ENCODE data around the gene PRR12.
A peak's percentile ranks its signal among the peaks of the same experiment; 100 is the strongest.

Gene PRR12

DNA sequence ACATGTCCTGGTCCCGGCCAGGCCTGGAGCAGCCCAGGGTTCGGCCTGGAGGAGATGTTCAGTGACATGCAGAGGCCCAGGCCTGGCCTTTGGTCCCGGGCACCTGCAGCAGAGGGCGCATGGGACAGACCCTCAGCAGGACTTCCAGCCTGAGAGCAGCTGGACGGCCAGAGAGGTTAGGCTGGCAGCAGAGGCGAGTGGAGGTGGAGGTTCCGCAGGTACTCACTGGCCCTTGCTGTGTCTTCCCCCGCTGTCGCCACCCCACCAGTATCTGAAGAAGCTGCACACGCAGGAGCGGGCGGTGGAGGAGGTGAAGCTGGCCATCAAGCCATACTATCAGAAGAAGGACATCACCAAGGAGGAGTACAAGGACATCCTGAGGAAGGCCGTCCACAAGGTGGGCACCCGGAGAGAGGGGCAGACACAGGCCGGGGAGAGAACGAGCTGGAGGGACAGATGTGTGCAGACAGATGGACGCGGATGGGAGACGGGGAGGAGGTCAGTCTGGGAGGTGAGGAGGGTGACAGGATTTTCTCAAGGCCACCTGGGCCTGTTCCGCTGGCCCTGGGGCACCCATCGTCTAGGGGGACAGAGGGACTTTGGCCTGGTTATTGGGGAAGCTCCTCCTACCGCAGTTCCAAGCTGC lies 66.6 kb downstream of the PRR12 start:
- DNase-seq (ENCODE audit: low read depth), result no peak
- H3K4me3 ChIP-seq (ENCODE audit: low read depth, low read length), result no peak overlapping the region

DNA sequence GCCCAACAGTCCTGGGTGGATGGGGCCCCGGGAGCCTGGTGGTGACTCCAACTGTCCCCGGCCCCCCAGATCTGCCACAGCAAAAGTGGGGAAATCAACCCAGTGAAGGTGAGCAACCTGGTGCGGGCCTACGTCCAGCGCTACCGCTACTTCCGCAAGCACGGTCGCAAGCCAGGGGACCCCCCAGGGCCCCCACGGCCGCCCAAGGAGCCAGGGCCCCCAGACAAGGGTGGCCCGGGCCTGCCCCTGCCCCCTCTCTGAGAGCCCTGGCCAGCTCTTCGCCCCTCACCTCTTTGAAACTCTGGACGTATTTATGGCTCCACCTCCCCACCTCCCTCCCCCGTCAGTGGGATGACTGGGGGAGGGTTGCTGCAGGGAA lies 67.1 kb downstream of the PRR12 start:
- DNase-seq (ENCODE audit: low read depth), result no peak
- no peak overlapping the region for H3K4me3 ChIP-seq (ENCODE audit: low read depth, low read length)

GRCh38 chr19:49658566-49659442 lies 67.8 kb downstream of the PRR12 start:
- no peak overlapping the region for H3K4me3 ChIP-seq (ENCODE audit: low read depth, low read length)
- no peak for DNase-seq (ENCODE audit: low read depth)

- DNase-seq (ENCODE audit: low read depth), result no peak
- H3K4me3 ChIP-seq (ENCODE audit: low read depth, low read length), result no peak overlapping the region
Measured at GRCh38 chr19:49660338-49660961, 69.5 kb downstream of the PRR12 start.

- no peak for DNase-seq (ENCODE audit: low read depth)
- H3K4me3 ChIP-seq (ENCODE audit: low read depth, low read length), result no peak overlapping the region
Measured at GRCh38 chr19:49662011-49662410, 71.0 kb downstream of the PRR12 start.

DNA sequence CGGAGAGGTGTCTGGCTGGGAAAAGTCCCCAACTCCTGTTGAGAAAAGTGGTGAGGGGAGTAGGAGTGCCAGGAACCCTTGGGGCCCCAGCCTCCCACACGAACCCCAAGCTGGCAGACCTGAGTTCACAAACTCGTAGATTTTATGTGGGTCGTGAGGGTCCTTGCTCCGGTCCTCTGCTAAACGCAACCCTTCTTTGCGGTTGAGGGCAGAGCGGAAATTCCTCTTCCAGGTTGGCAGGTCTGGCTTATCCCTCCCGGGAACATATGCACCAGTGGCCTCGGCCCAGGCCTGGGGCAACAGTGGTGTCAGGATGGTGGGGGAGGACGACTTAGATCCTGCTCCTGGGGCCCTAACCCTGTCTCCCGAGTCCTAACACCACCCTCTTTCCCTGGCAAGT lies 72.2 kb downstream of the PRR12 start:
- no peak for DNase-seq (ENCODE audit: low read depth)
- no peak overlapping the region for H3K4me3 ChIP-seq (ENCODE audit: low read depth, low read length)

DNA sequence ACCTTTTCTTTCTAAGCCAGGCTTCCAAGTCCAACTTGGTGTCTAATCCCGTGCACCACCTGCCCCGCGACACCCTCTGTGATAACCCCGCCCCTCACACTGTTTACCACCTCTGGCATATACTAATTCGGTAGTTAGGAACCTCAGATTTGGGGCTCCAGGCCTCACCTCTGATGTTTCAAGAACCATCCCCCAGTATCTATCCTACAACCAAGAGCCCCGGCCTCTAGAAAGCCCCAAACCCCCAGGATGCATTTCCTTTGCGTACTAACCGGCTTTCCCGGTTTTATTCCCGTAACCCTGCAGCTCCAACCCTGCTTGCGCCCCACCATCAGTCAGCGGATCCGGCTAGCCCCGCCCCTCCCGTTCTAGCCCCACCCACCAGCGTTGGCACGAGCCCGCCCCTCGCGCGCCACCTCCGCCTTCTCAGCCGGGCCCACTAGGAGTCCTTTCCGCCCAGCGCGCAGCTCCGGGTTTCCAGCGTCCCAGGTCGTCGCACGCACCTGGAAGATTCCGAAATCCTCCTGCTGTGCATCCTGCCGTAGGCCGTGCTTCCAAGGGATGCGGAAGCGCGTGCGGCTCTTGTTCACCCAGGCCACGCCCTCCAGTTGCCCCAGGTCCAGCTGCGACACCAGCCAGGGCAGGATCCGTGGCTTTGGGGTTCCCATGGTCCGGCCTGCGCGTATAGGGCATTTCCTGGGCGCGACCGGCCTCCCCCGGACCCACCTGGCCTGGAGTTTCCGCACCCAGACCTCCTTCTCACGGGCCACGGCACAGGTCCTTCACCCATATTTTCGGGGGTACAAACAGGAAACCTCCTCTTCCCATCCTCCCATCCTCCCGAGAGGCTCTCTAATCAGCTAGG lies 73.4 kb downstream of the PRR12 start:
- H3K4me3 ChIP-seq (ENCODE audit: low read depth, low read length), result peak overlapping the region; percentile 95
- peak; percentile 41 for DNase-seq (ENCODE audit: low read depth)

DNA sequence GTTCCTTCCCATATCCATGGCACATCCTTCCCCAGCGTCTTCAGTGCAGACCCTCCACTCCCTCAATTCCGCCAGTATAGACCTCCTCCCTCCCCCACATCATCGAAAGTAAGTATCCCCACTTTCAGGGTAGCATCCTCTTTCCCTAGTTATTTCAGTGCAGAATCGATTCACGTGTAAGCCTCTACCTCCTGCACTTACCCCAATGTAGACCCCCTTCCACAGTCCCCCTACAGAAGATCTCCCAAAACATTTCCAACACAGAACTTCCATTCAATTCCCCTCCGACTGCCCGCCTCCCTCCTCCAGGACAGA lies 74.0 kb downstream of the PRR12 start:
- no peak for DNase-seq (ENCODE audit: low read depth)
- peak overlapping the region; percentile 95 for H3K4me3 ChIP-seq (ENCODE audit: low read depth, low read length)

GRCh38 chr19:49665351-49666119 lies 74.6 kb downstream of the PRR12 start, which contains the start of the genes BCL2L12 and IRF3:
Gene BCL2L12 (plus strand): TSS chr19:49665933. CDS start chr19:49666693, 760 bp downstream.
Gene IRF3 (minus strand): TSS chr19:49665857. CDS start chr19:49664838, 1,019 bp downstream.
- peak within 1 kb of the TSS; percentile 95 for H3K4me3 ChIP-seq (ENCODE audit: low read depth, low read length)
- peak; percentile 83 for DNase-seq (ENCODE audit: low read depth)

DNA sequence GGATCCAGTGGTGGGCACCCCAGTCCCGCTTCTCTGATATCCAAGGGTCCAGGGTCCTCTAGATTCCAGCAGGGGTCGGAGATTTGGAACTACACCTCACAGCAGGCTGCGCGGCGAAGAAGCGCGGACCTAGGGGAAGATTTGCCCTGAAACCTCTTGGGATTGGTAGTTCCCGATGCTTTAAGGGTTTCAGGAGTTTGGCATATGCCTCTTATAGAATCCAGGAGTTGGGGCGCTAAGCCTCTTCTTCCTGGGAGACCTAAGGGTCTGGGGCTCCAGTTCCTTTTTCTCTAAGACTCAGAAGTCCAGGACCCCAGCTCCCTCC lies 75.1 kb downstream of the PRR12 start:
- DNase-seq (ENCODE audit: low read depth), result no peak
- H3K4me3 ChIP-seq (ENCODE audit: low read depth, low read length), result peak overlapping the region; percentile 95

- DNase-seq (ENCODE audit: low read depth), result no peak
- H3K4me3 ChIP-seq (ENCODE audit: low read depth, low read length), result no peak overlapping the region
Measured at GRCh38 chr19:49667473-49667872, 76.5 kb downstream of the PRR12 start.

GRCh38 chr19:49669516-49669915 lies 78.5 kb downstream of the PRR12 start:
- no peak for DNase-seq (ENCODE audit: low read depth)
- no peak overlapping the region for H3K4me3 ChIP-seq (ENCODE audit: low read depth, low read length)

- no peak overlapping the region for H3K4me3 ChIP-seq (ENCODE audit: low read depth, low read length)
- no peak for DNase-seq (ENCODE audit: low read depth)
Measured at GRCh38 chr19:49672131-49672919, 81.3 kb downstream of the PRR12 start.

Measured in skeletal muscle cell (primary cell).